DOHH2 (cell line): ENCODE data around the gene TRMT11.

Source experiments
- H3F3A ChIP-seq: fragments of 200-600 bp; sonication (generic), shearing (Covaris generic); 2 replicates; pipeline ENCODE4 v1.6.0; 2016; ENCODE audit warnings: antibody characterized with exemption, mild to moderate bottlenecking; ENCODE audit not compliant: control insufficient read depth, insufficient read depth
- H3K27ac ChIP-seq: fragments of 200-600 bp; sonication (generic); 2 replicates; pipeline ENCODE4 v1.5.1; 2014; ENCODE audit warnings: low read depth, mild to moderate bottlenecking, low read length, moderate library complexity
- H3K27me3 ChIP-seq: fragments of 200-600 bp; sonication (generic); 2 replicates; pipeline ENCODE4 v1.6.1; 2014; ENCODE audit warnings: mild to moderate bottlenecking, low read length, mixed read lengths; ENCODE audit not compliant: control insufficient read depth
- H3K36me3 ChIP-seq: fragments of 200-600 bp; sonication (generic); 2 replicates; pipeline ENCODE4 v1.6.1; 2014; ENCODE audit warnings: mild to moderate bottlenecking, low read length, moderate library complexity, mixed read lengths; ENCODE audit not compliant: control insufficient read depth
- H3K4me1 ChIP-seq: fragments of 200-600 bp; sonication (generic); 2 replicates; pipeline ENCODE4 v1.6.1; 2014; ENCODE audit warnings: mild to moderate bottlenecking, low read length, mixed read lengths; ENCODE audit not compliant: control insufficient read depth
- H3K4me2 ChIP-seq: fragments of 200-600 bp; sonication (generic); 2 replicates; pipeline ENCODE4 v1.6.0; 2014; ENCODE audit warnings: mild to moderate bottlenecking, low read length, moderate library complexity
- H3K4me3 ChIP-seq: fragments of 200-600 bp; sonication (generic); 2 replicates; pipeline ENCODE4 v1.5.1; 2014; ENCODE audit warnings: mild to moderate bottlenecking, low read length, mixed read lengths
- H3K79me2 ChIP-seq: fragments of 200-600 bp; sonication (generic); 2 replicates; pipeline ENCODE4 v1.6.1; 2014; ENCODE audit warnings: mild to moderate bottlenecking, low read length, mixed read lengths; ENCODE audit not compliant: control insufficient read depth
- H3K9me2 ChIP-seq: fragments of 200-600 bp; sonication (generic); replicated peaks from 2 replicates; pipeline ENCODE4 v1.6.1; 2014; ENCODE audit warnings: mild to moderate bottlenecking, low read length, mixed read lengths; ENCODE audit not compliant: control insufficient read depth
- H3K9me3 ChIP-seq: fragments of 200-600 bp; sonication (generic); 2 replicates; pipeline ENCODE4 v1.6.1; 2014; ENCODE audit warnings: antibody characterized with exemption, low read length, mixed read lengths; ENCODE audit not compliant: control insufficient read depth, insufficient read depth
- H4K20me1 ChIP-seq: fragments of 200-600 bp; sonication (generic); 2 replicates; pipeline ENCODE4 v1.6.0; 2014; ENCODE audit warnings: low read depth, mild to moderate bottlenecking, antibody characterized with exemption, low read length, moderate library complexity; ENCODE audit not compliant: control insufficient read depth, insufficient read depth
- CTCF ChIP-seq: fragments of 200-600 bp; sonication (generic); IDR thresholded peaks from one replicate; pipeline ENCODE4 v1.5.1; 2014; ENCODE audit warnings: antibody characterized with exemption, mild to moderate bottlenecking, low read depth, low read length; ENCODE audit not compliant: poor library complexity, severe bottlenecking
- EZH2phosphoT487 ChIP-seq: fragments of 200-600 bp; sonication (generic); IDR thresholded peaks from 2 replicates; pipeline ENCODE4 v1.6.1; 2017; ENCODE audit warnings: borderline replicate concordance, mild to moderate bottlenecking, antibody characterized with exemption, low read length, moderate library complexity, mixed read lengths

Gene TRMT11

GRCh38 chr6:125983246-125983945 is 2.9 kb upstream of the TRMT11 start:
- H3K36me3 ChIP-seq = peaks cover 26% of the 10 kb centered on the region
- no peak overlapping the region for H3K4me3 ChIP-seq
- TF ChIP-seq CTCF (no peak), EZH2phosphoT487 (no peak)

DNA sequence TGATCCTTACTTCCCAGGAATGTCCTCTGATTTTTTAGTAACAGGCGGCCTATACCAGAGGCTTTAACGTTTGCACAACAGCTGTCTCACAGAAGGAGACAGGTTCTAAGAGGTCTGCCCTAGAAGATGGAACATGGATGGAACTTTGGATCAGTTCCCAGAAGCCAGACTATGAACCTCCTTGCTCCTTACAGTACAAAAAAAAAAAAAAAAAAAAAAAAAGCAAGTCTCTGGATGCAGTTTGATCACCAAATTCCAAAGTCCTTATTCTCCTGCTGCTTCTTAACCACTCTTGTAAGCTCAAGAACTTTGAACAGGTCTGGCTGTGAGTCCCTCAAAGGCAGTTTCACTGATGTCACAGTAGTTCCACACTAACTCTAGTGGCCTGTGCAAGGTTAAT is 2.0 kb upstream of the TRMT11 start:
- TF ChIP-seq EZH2phosphoT487 = no peak
- TF ChIP-seq CTCF = no peak
- 0 out of 2 replicates have a peak overlapping the region, but pooled peaks have one; percentile 80 for H3K4me2 ChIP-seq
- H4K20me1 ChIP-seq = no peaks in the 10 kb centered on the region

More at GRCh38 chr6:125983246-125983945, 2.9 kb upstream of the TRMT11 start:
- H3K9me2 ChIP-seq = no peaks in the 10 kb centered on the region
- H3K4me2 ChIP-seq = no peak overlapping the region
- H3K27ac ChIP-seq = no peak overlapping the region
- no peaks in the 10 kb centered on the region for H4K20me1 ChIP-seq
- no peaks in the 10 kb centered on the region; the same call in 1 of the 2 replicates for H3F3A ChIP-seq
- H3K79me2 ChIP-seq = peaks cover 33% of the 10 kb centered on the region
- no peaks in the 10 kb centered on the region for H3K27me3 ChIP-seq
- no peaks in the 10 kb centered on the region for H3K9me3 ChIP-seq
- H3K4me1 ChIP-seq = peaks cover 28% of the 10 kb centered on the region

DNA sequence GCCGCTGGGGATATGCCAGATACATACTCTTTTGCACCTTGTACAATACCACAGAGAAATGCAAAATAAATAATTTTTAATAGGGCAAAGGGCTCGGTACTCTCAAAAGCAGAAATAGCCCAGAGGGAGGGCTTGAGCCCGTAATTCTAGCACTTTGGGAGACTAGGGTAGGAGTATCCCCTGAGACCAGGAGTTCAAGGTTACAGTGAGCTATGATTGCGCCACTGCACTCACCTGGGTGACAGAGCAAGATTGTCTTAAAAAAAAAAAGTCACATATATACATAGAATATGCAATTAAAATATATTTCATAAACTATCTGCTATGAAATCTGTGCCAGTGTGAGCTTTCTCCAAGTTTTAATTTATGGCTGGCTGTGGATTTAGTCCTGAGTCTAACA is 818 bp upstream of the TRMT11 start:
- H3K4me1 ChIP-seq = peaks cover 44% of the 10 kb centered on the region
- H3K27me3 ChIP-seq = no peaks in the 10 kb centered on the region
- no peaks in the 10 kb centered on the region for H3K9me3 ChIP-seq
- peak overlapping the region; percentile 92 for H3K4me3 ChIP-seq
- TF ChIP-seq EZH2phosphoT487 (no peak), CTCF (no peak)
- peaks cover 54% of the 10 kb centered on the region for H3K79me2 ChIP-seq
- no peaks in the 10 kb centered on the region for H4K20me1 ChIP-seq
- no peaks in the 10 kb centered on the region for H3F3A ChIP-seq
- peaks cover 30% of the 10 kb centered on the region for H3K36me3 ChIP-seq
- H3K9me2 ChIP-seq = no peaks in the 10 kb centered on the region
- peak overlapping the region; percentile 80 for H3K4me2 ChIP-seq
- H3K27ac ChIP-seq = peak overlapping the region; percentile 57; the same call in 1 of the 2 replicates

More for the DNA sequence above, 2.0 kb upstream of the TRMT11 start:
- Histone ChIP-seq H3K9me3 (no peaks in the 10 kb centered on the region), H3K9me2 (no peaks in the 10 kb centered on the region), H3K27me3 (no peaks in the 10 kb centered on the region), H3K4me3 (no peak overlapping the region), H3K27ac (no peak overlapping the region), H3K79me2 (peaks cover 42% of the 10 kb centered on the region), H3F3A (no peaks in the 10 kb centered on the region; the same call in 1 of the 2 replicates), H3K4me1 (peaks cover 36% of the 10 kb centered on the region), H3K36me3 (peaks cover 28% of the 10 kb centered on the region)
